T-helper 1 cell treated with Interleukin-12 subunit alpha and Interleukin-12 subunit beta and Interleukin-4 antibody, amounts not matched to agents 30 μg/mL and 1 μg/mL, for 36 hours (primary cell): ENCODE measurements around the gene LRRFIP1.
"Not testable (repeated sequence)": the region's sequence is repeated elsewhere in the genome, so short reads cannot be mapped to it uniquely, and the experiment has no call there.

Experiments used
- H3K27ac Mint-ChIP-seq: one replicate; pipeline ENCODE4 v1.8.0; 2021; ENCODE audit warnings: mild to moderate bottlenecking, mixed read lengths
- H3K27me3 Mint-ChIP-seq: one replicate; pipeline ENCODE4 v1.8.0; 2021; ENCODE audit warnings: low read depth, mixed read lengths
- H3K36me3 Mint-ChIP-seq: one replicate; pipeline ENCODE4 v1.8.0; 2021; ENCODE audit warnings: low read depth, mixed read lengths
- H3K4me1 Mint-ChIP-seq: one replicate; pipeline ENCODE4 v1.8.0; 2021; ENCODE audit warnings: low read depth, mixed read lengths
- H3K4me3 Mint-ChIP-seq: one replicate; pipeline ENCODE4 v1.8.0; 2021; ENCODE audit warnings: mild to moderate bottlenecking, moderate library complexity, mixed read lengths
- H3K9me3 Mint-ChIP-seq: one replicate; pipeline ENCODE4 v1.8.0; 2021; ENCODE audit warnings: mixed read lengths

Gene LRRFIP1

GRCh38 chr2:237593596-237594320, 33.6 kb upstream of the LRRFIP1 start:
- Mint-ChIP-seq H3K4me3 (no peak overlapping the region), H3K27me3 (no peaks in the 10 kb centered on the region), H3K36me3 (no peaks in the 10 kb centered on the region), H3K9me3 (no peaks in the 10 kb centered on the region), H3K4me1 (peaks cover 16% of the 10 kb centered on the region), H3K27ac (no peak overlapping the region)

- no peaks in the 10 kb centered on the region for H3K36me3 Mint-ChIP-seq
- H3K9me3 Mint-ChIP-seq, result no peaks in the 10 kb centered on the region
- H3K27me3 Mint-ChIP-seq, result no peaks in the 10 kb centered on the region
- H3K27ac Mint-ChIP-seq, result no peak overlapping the region
- H3K4me1 Mint-ChIP-seq, result peaks cover 16% of the 10 kb centered on the region
- H3K4me3 Mint-ChIP-seq, result no peak overlapping the region
Measured at GRCh38 chr2:237594514-237594871, 32.9 kb upstream of the LRRFIP1 start.

- not testable (repeated sequence) for H3K27ac Mint-ChIP-seq, H3K4me3 Mint-ChIP-seq, H3K9me3 Mint-ChIP-seq, H3K27me3 Mint-ChIP-seq, H3K36me3 Mint-ChIP-seq
- peaks cover 13% of the 10 kb centered on the region for H3K4me1 Mint-ChIP-seq
Measured at GRCh38 chr2:237595829-237596519, 31.4 kb upstream of the LRRFIP1 start.

- peaks cover 6% of the 10 kb centered on the region for H3K4me1 Mint-ChIP-seq
- no peak overlapping the region for H3K27ac Mint-ChIP-seq
- H3K4me3 Mint-ChIP-seq, result no peak overlapping the region
- H3K27me3 Mint-ChIP-seq, result no peaks in the 10 kb centered on the region
- H3K9me3 Mint-ChIP-seq, result no peaks in the 10 kb centered on the region
- H3K36me3 Mint-ChIP-seq, result no peaks in the 10 kb centered on the region
Measured at GRCh38 chr2:237596520-237597195, 30.7 kb upstream of the LRRFIP1 start.

DNA sequence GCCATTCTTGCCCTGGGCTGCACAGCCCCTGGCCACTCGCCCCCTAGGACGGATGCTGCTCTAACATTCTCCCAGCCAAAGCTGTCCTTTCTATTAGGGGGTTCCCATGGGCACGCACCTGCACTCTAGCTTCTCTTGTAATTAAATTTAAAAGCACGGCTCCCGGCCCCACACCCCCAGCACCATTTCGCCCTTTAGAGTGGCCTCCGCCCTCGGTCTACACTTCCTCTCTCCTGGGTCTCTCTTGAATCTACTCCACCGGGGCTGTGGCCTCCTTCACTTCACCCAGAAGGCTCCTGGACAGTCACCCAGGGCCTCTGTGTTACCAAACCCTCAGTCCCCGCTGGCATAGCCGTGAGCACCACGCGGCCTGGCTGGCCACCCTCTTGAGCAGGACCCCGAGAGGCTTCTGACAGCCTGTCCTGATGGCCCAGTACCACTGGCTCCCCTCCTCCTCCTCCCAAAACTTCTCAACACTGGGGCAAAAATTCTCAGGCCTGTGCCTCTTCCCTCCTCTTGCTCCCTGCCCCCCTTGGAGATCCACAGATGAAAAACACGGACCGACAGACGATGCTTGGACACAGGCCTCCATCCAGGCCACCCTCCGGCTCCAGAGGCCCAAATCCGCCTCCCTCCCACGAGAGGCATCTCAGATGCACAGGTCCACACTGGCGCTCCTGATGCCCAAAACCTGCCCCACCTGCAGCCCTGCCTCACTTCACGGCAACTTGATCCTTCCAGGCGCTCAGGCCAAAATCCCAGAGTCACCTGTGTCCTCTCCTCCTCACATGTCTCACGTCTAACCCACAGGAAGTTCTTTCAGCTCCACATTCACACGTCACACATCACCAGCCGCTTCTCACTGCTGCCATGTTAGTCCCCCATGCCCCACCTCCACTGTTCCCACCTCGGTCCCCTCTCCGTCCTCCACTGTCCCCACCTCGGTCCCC, 29.9 kb upstream of the LRRFIP1 start:
- Mint-ChIP-seq H3K9me3 (no peaks in the 10 kb centered on the region), H3K4me3 (no peak overlapping the region), H3K4me1 (peaks cover 6% of the 10 kb centered on the region), H3K27ac (peak overlapping the region; percentile 58), H3K36me3 (no peaks in the 10 kb centered on the region), H3K27me3 (no peaks in the 10 kb centered on the region)

DNA sequence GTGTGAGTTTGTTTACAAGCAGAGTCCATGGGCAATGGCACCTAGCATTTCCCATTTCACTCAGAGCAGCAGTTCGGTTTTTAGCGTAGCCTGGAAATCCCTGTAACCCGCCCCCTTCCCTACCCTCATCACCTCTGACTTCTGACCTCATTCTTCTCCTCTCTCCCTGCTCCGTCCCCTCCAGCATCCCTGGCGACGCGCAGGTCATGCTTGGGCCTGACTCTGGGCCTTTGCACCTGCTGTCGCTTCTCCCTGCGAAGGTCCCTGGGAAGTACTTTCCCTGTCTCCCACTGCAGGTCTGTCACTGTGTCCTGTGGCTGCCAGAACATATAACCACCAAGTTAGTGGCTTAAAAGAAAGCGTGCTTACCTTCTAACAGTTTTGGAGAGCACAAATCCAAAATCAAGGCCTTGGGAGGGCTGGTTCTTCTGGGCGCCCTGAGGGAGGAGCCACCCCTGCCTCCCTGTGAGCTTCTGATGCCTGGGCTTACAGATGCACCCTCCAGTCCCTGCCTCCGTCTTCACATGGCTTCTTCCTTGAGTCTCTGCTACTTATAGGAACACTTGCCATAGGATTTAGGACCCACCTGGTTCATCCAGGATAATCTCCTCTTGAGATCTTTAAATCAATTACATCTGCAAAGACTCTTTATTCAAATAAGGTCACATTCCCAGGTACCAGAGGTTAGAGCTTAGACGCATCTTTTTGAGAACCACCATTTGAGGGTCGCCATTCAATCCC, 28.7 kb upstream of the LRRFIP1 start:
- Mint-ChIP-seq H3K27ac (no peak overlapping the region), H3K36me3 (no peaks in the 10 kb centered on the region), H3K4me1 (peaks cover 15% of the 10 kb centered on the region), H3K4me3 (no peak overlapping the region), H3K9me3 (no peaks in the 10 kb centered on the region), H3K27me3 (no peaks in the 10 kb centered on the region)

GRCh38 chr2:237599465-237600110, 27.8 kb upstream of the LRRFIP1 start:
- H3K27ac Mint-ChIP-seq, result no peak overlapping the region
- H3K27me3 Mint-ChIP-seq, result no peaks in the 10 kb centered on the region
- H3K9me3 Mint-ChIP-seq, result no peaks in the 10 kb centered on the region
- no peak overlapping the region for H3K4me3 Mint-ChIP-seq
- no peaks in the 10 kb centered on the region for H3K36me3 Mint-ChIP-seq
- peaks cover 20% of the 10 kb centered on the region for H3K4me1 Mint-ChIP-seq

DNA sequence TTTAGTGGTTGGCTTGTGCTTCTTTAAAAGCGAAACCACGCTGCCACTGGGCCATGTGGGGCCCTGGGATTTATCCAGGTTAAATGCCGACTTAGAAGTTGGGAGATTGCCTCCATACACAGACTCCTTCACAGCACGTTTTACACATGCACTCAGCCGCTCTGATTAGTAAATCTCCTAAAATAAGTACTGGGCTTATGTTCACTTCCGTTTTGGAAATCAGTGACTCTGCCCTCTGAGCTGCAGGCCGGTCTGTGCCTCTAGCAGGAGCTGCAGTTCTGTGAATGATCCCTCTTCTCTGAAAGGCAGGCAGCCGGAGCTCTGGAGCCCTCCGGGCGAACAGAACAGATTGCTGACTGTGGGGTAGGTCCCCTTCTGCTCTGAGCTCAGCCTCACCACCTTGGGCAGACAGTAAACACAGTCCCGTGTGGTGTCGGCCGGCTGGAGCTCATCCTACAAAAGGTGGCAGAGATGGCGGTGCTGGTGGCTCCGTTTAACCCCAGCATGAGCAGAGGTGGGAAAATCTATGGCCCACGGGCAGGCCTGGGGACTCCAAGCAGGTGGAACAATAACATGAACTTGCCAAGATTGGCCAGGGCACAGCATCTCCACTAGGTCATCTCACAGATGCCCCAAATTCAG, 27.1 kb upstream of the LRRFIP1 start:
- H3K36me3 Mint-ChIP-seq, result no peaks in the 10 kb centered on the region
- H3K27ac Mint-ChIP-seq, result no peak overlapping the region
- H3K4me1 Mint-ChIP-seq, result peaks cover 20% of the 10 kb centered on the region
- H3K27me3 Mint-ChIP-seq, result no peaks in the 10 kb centered on the region
- no peaks in the 10 kb centered on the region for H3K9me3 Mint-ChIP-seq
- no peak overlapping the region for H3K4me3 Mint-ChIP-seq

DNA sequence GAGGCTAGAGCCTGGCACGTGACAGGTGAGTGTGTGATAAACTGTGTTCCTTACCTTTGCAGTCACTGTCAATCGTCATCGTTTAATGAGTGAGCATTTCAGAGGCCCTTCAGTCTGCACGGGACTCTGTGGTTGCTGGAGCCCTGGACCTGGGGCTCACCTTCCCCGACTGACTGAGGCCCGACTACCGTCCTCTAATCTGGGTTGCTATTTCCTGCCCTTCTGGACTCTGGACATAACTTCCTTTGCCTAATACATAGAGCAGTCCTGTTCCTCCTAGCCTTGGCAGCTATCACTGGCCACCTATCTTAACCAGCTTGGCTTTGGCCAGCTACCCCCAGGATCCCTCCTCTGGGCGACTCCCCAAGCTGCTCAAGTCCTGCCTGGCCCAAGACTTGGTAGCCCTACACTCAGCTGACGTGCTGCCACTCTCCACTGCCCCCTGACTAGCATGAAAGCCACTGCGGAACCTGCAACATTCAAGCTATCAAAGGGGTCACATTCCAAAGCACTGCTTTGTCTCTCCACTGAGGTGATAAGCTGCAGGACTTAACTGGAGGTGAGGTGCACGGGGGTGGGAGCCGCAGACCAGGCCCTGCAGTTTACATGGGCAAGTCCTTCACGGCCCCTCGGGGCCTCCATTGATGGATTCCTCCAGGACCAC, 25.8 kb upstream of the LRRFIP1 start:
- no peak overlapping the region for H3K27ac Mint-ChIP-seq
- no peaks in the 10 kb centered on the region for H3K27me3 Mint-ChIP-seq
- H3K4me3 Mint-ChIP-seq, result no peak overlapping the region
- no peaks in the 10 kb centered on the region for H3K36me3 Mint-ChIP-seq
- H3K4me1 Mint-ChIP-seq, result peaks cover 20% of the 10 kb centered on the region
- H3K9me3 Mint-ChIP-seq, result no peaks in the 10 kb centered on the region

- Mint-ChIP-seq H3K4me3 (no peak overlapping the region), H3K36me3 (no peaks in the 10 kb centered on the region), H3K9me3 (no peaks in the 10 kb centered on the region), H3K27me3 (peaks cover 1% of the 10 kb centered on the region), H3K27ac (no peak overlapping the region), H3K4me1 (peaks cover 20% of the 10 kb centered on the region)
Measured at GRCh38 chr2:237602409-237602808, 25.0 kb upstream of the LRRFIP1 start.

GRCh38 chr2:237603049-237603717, 24.2 kb upstream of the LRRFIP1 start:
- no peaks in the 10 kb centered on the region for H3K9me3 Mint-ChIP-seq
- H3K4me3 Mint-ChIP-seq, result peak overlapping the region; percentile 71
- peak overlapping the region; percentile 93 for H3K27ac Mint-ChIP-seq
- H3K36me3 Mint-ChIP-seq, result no peaks in the 10 kb centered on the region
- peaks cover 7% of the 10 kb centered on the region for H3K27me3 Mint-ChIP-seq
- H3K4me1 Mint-ChIP-seq, result peaks cover 16% of the 10 kb centered on the region

DNA sequence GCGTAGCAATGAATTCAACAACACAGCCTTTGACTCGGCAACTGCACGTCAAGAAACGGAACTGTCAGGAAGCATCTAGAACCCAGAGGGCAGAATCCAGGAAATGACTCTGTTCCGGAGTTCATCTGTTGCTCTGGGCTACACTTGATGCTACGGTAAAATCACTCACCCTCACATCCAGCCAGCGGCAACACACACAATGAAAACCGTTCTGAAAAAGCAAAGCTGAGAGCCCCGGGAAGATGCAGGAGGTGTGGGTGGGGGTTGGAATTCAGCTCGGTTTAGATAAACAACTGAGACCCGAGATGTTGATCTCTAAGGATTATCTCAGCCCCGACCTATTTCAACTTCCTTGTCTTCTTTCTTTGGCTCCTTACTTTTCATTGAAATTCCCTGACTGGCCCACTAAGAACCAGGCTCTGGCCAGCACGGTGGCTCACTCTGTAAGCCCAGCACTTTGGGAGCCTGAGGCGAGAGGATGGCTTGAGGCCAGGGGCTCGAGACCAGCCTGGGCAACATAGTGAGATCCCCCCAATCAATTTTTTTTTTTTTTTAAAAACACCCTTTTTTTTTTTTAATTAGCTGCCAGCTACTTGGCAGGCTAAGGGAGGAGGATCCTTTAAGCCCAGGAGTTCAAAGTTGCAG, 23.5 kb upstream of the LRRFIP1 start:
- Mint-ChIP-seq H3K27me3 (peaks cover 12% of the 10 kb centered on the region), H3K4me3 (peak overlapping the region; percentile 71), H3K27ac (peak overlapping the region; percentile 93), H3K9me3 (no peaks in the 10 kb centered on the region), H3K36me3 (no peaks in the 10 kb centered on the region), H3K4me1 (peaks cover 14% of the 10 kb centered on the region)
